GM18511 (cell line): ENCODE results near the gene TMEM101.
"Not testable (repeated sequence)": the region's sequence is repeated elsewhere in the genome, so short reads cannot be mapped to it uniquely, and the experiment has no call there.

ENCODE experiments used
- ATAC-seq: cut with Tn5 transposase; IDR thresholded peaks from one replicate; pipeline ENCODE4 v1.9.1; 2021; ENCODE audit warnings: mild to moderate bottlenecking, moderate library complexity; ENCODE audit not compliant: unreplicated experiment

The TMEM101 gene

GRCh38 chr17:44014437-44015172, at the start of gene TMEM101:
TMEM101 (minus strand) TSS chr17:44014963; CDS start chr17:44014952, 11 bp downstream.
- peak; percentile 82 for ATAC-seq

GRCh38 chr17:44063704-44064639, 49.2 kb upstream of the TMEM101 start:
- no peak for ATAC-seq

GRCh38 chr17:44062871-44063270, 48.1 kb upstream of the TMEM101 start:
- ATAC-seq = no peak

GRCh38 chr17:44061446-44061845, 46.7 kb upstream of the TMEM101 start:
- no peak for ATAC-seq

- ATAC-seq = no peak
These were observed 44.5 kb upstream of the TMEM101 start for GRCh38 chr17:44059101-44059892.

- no peak for ATAC-seq
These were observed 38.5 kb upstream of the TMEM101 start for GRCh38 chr17:44053125-44053872.

- ATAC-seq = no peak
These were observed 34.7 kb upstream of the TMEM101 start for GRCh38 chr17:44049294-44050060.

- not testable (repeated sequence) for ATAC-seq
These were observed 32.1 kb upstream of the TMEM101 start for GRCh38 chr17:44046893-44047292.

- ATAC-seq = no peak
These were observed 30.7 kb upstream of the TMEM101 start for GRCh38 chr17:44045486-44045885.

GRCh38 chr17:44044071-44044470, 29.3 kb upstream of the TMEM101 start:
- no peak for ATAC-seq

GRCh38 chr17:44043272-44043696, 28.5 kb upstream of the TMEM101 start:
- no peak for ATAC-seq

- ATAC-seq = no peak
These were observed 25.3 kb upstream of the TMEM101 start for GRCh38 chr17:44039829-44040635.

GRCh38 chr17:44038604-44039011, 23.8 kb upstream of the TMEM101 start:
- no peak for ATAC-seq

GRCh38 chr17:44037471-44037870, 22.7 kb upstream of the TMEM101 start:
- ATAC-seq = no peak

- not testable (repeated sequence) for ATAC-seq
These were observed 19.9 kb upstream of the TMEM101 start for GRCh38 chr17:44034688-44035087.

- no peak for ATAC-seq
These were observed 19.2 kb upstream of the TMEM101 start for GRCh38 chr17:44033861-44034408.

GRCh38 chr17:44030482-44030881, 15.7 kb upstream of the TMEM101 start:
- ATAC-seq = no peak

GRCh38 chr17:44029736-44030135, 15.0 kb upstream of the TMEM101 start:
- ATAC-seq = no peak
